ENCODE data around the gene GPRC5C.

Gene GPRC5C

DNA sequence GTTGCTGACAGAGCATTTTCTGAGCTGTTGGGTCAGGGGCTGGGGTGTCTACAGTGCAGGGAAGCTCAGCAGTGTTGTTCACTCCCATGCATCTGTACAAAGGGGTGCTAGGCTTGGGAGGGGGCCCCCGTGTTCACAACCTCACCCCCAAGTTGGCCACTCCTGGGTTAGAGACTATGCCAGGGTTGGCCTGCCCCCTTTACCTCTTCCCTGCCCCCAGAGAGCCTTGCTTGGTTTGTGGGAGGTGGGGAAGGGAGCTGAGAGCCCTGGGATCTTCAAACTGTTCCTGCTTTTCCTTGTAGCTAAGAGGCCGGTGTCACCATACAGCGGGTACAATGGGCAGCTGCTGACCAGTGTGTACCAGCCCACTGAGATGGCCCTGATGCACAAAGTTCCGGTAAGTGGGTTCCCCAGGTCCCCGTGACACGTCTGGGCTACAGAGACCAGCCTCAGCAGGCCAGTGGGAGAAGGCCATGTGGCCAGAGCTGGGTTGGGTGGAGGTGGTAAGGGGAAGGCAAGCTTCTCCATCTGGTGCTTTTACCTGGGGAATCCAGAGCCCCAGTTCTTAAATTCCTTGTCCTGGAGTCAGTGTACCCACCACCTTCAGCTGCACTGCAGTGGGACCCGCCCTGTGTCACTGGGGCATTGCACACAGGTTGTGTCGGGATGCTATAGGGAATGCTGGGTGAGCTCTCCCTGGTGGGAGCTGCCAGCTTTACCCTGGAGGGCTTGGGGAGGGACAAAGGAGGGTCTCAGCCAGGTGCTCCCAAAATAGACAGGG lies 11.8 kb downstream of the GPRC5C start:
- no peak for TF ChIP-seq CTCF (IDR thresholded peaks at IDR 0.05)
- Histone ChIP-seq H3K36me3 (no peaks in the 10 kb centered on the region), H3K27me3 (peaks cover 54% of the 10 kb centered on the region), H3K4me3 (ENCODE audit: low read depth in 1 of 2, low read length in 1 of 2) (peak overlapping the region; percentile 49 to 51), H3K9me3 (peaks cover 9% of the 10 kb centered on the region), H3K27ac (peak overlapping the region; percentile 74), H3K4me1 (ENCODE audit: control insufficient read depth in 1 of 2, insufficient read depth in 1 of 2, low read depth in 1 of 2, low read length in 1 of 2) (peaks cover 16 to 22% of the 10 kb centered on the region in 2 experiments)

DNA sequence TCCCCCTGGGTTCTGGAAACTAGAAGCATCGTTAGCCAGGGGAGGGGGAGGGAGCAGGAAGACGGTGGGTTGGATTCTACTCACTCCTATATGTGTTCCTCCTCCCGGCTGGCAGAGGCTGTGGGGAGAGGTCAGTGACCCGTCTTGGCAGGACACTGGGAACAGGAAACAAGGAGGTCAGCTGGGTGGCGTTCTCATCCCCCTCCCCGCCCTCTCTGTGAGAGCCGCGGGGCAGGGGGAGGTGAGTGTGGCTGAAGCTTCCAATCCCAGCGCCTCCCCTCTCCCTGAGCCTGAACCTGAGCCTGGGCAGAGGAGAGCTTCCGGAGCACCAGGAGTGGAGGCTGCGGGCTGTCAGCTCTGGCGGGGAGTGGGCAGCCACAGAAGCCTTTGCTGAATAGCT lies 12.5 kb downstream of the GPRC5C start:
- no peak overlapping the region for H3K27ac ChIP-seq
- H3K9me3 ChIP-seq = peaks cover 2% of the 10 kb centered on the region
- peaks cover 48% of the 10 kb centered on the region for H3K27me3 ChIP-seq
- TF ChIP-seq CTCF (IDR thresholded peaks at IDR 0.05) = no peak
- H3K4me1 ChIP-seq (ENCODE audit: control insufficient read depth in 1 of 2, insufficient read depth in 1 of 2, low read depth in 1 of 2, low read length in 1 of 2) = peaks cover 16 to 22% of the 10 kb centered on the region in 2 experiments
- H3K4me3 ChIP-seq (ENCODE audit: low read depth in 1 of 2, low read length in 1 of 2) = no peak overlapping the region
- H3K36me3 ChIP-seq = no peaks in the 10 kb centered on the region

DNA sequence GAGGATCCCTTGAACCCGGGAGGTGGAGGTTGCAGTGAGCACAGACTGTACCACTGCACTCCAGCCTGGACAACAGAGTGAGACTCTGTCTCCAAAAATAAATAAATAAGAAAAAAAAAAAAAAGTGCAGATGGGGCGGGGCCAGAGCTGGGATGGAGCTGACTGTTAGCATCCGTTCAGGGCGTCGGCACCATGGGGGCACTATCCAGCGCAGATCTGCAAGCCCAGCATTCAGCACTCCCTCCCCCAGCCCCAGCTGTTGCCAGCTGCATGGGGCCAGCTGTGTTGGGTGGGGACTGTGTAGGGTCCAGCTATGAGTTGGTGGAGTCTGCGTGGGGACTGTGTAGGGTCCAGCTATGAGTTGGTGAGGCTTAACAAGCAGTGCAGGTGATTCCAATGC lies 13.3 kb downstream of the GPRC5C start:
- no peak overlapping the region for H3K27ac ChIP-seq

DNA sequence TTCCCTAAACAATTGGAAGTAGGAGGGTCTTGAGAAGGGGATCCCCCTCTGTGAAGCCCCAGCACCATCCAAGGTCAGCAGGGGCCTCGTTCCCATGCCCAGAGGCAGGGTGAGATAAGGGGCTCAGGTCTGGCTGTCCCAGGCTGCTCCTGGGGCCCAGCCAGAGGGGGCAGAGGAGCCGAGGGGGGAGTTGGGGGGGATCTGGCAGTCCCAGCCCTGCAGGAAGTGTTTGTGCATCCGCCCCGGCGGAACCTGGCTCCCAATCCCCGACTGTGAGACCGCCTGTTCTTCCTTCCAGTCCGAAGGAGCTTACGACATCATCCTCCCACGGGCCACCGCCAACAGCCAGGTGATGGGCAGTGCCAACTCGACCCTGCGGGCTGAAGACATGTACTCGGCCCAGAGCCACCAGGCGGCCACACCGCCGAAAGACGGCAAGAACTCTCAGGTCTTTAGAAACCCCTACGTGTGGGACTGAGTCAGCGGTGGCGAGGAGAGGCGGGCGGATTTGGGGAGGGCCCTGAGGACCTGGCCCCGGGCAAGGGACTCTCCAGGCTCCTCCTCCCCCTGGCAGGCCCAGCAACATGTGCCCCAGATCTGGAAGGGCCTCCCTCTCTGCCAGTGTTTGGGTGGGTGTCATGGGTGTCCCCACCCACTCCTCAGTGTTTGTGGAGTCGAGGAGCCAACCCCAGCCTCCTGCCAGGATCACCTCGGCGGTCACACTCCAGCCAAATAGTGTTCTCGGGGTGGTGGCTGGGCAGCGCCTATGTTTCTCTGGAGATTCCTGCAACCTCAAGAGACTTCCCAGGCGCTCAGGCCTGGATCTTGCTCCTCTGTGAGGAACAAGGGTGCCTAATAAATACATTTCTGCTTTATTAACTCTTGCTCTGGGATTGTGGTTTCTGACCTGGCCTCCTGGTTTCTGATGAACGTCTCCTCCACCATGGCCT lies 14.9 kb downstream of the GPRC5C start:
- H3K36me3 ChIP-seq = no peaks in the 10 kb centered on the region
- no peak for TF ChIP-seq CTCF (IDR thresholded peaks at IDR 0.05)
- H3K4me3 ChIP-seq (ENCODE audit: low read depth in 1 of 2, low read length in 1 of 2) = no peak overlapping the region
- no peak overlapping the region for H3K27ac ChIP-seq
- H3K4me1 ChIP-seq (ENCODE audit: control insufficient read depth in 1 of 2, insufficient read depth in 1 of 2, low read depth in 1 of 2, low read length in 1 of 2) = peaks cover 16 to 22% of the 10 kb centered on the region in 2 experiments
- H3K27me3 ChIP-seq = peaks cover 36% of the 10 kb centered on the region
- H3K9me3 ChIP-seq = no peaks in the 10 kb centered on the region

More for the DNA sequence above, 13.3 kb downstream of the GPRC5C start:
- no peaks in the 10 kb centered on the region for H3K36me3 ChIP-seq
- TF ChIP-seq CTCF (IDR thresholded peaks at IDR 0.05) = no peak
- H3K9me3 ChIP-seq = no peaks in the 10 kb centered on the region
- peaks cover 16 to 22% of the 10 kb centered on the region in 2 experiments for H3K4me1 ChIP-seq (ENCODE audit: control insufficient read depth in 1 of 2, insufficient read depth in 1 of 2, low read depth in 1 of 2, low read length in 1 of 2)
- H3K4me3 ChIP-seq (ENCODE audit: low read depth in 1 of 2, low read length in 1 of 2) = no peak overlapping the region
- H3K27me3 ChIP-seq = peaks cover 40% of the 10 kb centered on the region

DNA sequence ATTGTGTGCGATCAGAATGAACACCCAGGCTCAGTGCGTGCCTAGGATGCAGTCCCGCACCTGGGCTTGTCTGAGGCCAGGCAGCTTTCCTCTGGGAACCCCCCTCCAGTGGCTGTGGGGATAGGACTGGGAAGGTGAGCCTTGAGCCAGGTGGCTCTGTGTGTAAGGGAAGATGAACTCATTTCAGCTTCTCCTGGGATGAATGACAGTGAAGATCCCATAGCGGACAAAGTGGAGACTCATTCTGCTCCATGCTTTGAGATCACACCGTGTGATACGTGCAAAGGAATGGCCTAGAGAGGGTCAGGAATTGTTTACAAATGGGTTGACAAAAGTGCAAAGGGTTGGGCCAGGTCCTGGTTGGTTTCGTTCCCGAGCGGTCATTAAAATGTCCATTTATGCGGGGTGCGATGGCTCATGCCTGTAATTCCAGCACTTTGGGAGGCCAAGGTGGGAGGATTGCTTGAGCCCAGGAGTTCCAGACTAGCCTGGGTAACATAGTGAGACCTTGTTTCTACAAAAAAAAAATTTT lies 15.8 kb downstream of the GPRC5C start:
- Histone ChIP-seq H3K4me1 (ENCODE audit: control insufficient read depth in 1 of 2, insufficient read depth in 1 of 2, low read depth in 1 of 2, low read length in 1 of 2) (peaks cover 13 to 18% of the 10 kb centered on the region in 2 experiments), H3K36me3 (no peaks in the 10 kb centered on the region), H3K9me3 (no peaks in the 10 kb centered on the region), H3K27ac (no peak overlapping the region), H3K27me3 (peaks cover 45% of the 10 kb centered on the region), H3K4me3 (ENCODE audit: low read depth in 1 of 2, low read length in 1 of 2) (no peak overlapping the region)
- TF ChIP-seq CTCF (IDR thresholded peaks at IDR 0.05) = no peak
